ENCODE results near the gene LYZL1.
"Not testable (repeated sequence)": the region's sequence is repeated elsewhere in the genome, so short reads cannot be mapped to it uniquely, and the experiment has no call there.

Gene LYZL1

GRCh38 chr10:29288906-29289305, at the start of gene LYZL1:
Gene LYZL1, plus strand, starts transcription at chr10:29289070. Its CDS starts 2,798 bp downstream, at chr10:29291868.
- DNase-seq (ENCODE audit: low read depth), result not testable (repeated sequence)

- DNase-seq (ENCODE audit: low read depth), result no peak
Observed at GRCh38 chr10:29239569-29240472, 49.0 kb upstream of the LYZL1 start.

DNA sequence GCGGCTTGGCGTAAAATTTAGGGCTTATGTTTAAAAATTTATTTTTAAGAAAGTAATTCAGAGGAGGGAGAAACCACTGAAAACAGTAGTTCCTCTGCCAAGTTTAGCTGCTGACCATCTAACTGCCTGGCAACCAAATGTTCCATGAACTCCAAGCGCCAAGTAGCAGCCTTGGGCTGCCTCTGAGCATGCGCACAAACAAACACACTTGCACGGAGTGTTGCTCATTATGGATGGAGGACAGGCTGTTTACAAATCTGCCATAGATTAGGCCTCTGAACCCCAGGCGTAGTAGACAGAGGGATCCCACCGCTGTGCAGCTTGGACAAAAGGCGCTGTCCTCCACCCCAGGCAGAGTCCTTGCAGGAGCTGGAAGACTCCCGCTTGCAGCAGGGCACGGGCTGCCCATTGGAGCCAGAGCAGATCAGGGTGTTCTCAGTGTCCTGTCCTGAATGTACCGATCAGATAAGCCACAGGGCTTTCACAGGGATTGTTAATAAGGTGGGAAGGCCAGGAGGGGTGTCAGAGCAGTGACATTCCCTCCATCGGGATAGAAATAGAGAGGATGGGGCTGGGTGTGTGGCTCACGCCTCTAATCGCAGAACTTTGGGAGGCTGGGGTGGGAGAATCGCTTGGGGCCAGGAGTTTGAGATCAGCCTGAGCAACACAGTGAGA, 47.7 kb upstream of the LYZL1 start:
- DNase-seq (ENCODE audit: low read depth), result no peak

DNA sequence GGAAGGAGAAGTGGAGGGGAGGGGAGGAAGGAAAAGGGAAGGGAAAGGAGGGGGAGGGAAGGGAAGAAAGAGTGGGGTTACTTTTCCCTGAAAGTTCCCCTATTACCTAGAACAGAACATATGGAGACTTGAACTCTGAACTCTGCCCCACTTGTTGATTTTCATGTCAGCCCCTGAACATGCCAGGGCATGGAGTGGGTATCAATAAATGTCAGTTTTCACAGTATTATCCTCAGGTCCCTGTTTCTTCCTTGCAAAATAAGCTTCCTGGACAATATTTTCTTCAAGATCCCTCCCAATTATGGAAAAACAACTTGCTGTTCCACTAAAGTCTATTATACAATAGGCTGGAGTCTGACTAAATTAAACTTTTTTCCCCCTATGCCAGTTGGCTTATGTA, 46.9 kb upstream of the LYZL1 start:
- DNase-seq (ENCODE audit: low read depth), result no peak

DNA sequence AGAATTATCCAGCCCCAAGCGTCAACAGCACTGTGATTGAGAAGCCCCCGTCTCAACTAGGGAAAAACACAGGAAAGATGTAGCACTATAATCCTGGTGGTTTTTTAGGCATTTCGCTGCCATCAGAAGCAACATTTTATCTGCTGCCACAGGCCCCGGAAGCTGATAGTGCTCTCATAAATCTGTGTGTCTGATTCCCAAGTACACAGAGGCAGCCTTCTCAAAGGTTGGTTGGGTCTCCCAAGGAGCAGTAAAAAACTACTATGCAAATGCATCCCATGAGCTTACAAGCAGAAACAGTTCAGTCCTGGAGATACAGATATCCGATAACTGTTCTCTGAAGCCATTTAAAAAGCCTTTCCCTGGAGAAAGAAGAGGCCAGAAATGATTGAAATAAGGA, 45.8 kb upstream of the LYZL1 start:
- DNase-seq (ENCODE audit: low read depth), result no peak

- DNase-seq (ENCODE audit: low read depth), result no peak
Observed at GRCh38 chr10:29243750-29244149, 45.1 kb upstream of the LYZL1 start.

DNA sequence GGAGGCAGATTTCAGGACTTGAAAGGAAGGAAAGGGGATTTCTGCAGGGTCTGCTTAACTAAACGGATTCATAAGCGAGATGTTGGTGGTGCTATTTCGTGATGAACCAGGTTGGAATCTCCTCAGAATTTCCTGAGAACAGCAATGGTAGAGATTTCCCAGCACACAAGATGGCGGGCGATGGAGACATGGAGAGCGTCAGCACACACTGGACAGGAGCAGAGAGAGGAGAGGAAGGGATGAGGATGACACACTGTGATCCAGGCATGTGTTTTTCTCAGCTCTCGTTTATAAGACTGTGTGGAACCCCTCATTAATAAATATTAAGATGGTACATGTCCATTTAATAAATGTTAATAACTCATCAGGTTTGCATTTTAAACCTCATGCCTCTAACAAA, 43.9 kb upstream of the LYZL1 start:
- no peak for DNase-seq (ENCODE audit: low read depth)

DNA sequence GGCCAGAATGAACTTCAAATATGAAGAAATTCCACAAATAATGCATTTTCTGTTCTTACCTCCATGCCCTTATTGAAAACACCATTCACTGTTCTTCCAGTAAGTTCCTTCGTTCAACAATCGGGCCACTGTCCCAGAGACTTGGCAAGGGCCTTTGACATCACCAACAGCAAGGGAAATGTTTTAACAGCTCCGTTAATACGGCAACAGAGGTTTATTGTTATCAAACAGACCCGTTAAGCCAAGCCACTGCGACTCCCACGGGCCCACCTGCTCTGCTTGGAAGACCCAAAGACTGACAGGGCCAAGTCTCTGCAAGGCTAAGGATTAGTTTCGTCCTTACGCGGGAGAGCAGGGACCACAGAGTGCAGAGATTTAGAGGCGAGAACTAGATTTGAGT, 43.4 kb upstream of the LYZL1 start:
- no peak for DNase-seq (ENCODE audit: low read depth)

GRCh38 chr10:29246449-29246848, 42.4 kb upstream of the LYZL1 start:
- no peak for DNase-seq (ENCODE audit: low read depth)

DNA sequence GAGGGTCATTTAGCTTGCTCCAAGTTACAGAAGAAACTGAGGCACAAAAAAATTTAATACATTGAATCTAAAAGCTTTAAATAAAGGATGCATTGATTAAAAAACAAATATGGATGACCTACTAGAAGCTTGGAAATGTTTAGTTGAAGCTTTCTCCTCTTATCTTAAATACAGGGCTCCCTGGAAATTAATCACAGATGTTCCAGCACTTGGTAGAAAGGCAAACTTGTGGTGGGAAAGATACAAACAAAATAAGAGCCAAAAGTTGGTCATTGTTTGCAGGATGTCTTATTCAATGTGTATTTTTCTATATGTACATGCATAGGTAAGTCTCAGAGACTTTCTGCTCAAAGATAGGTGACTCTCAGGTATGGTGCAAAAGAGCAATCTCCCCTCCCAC, 40.7 kb upstream of the LYZL1 start:
- DNase-seq (ENCODE audit: low read depth), result no peak

DNA sequence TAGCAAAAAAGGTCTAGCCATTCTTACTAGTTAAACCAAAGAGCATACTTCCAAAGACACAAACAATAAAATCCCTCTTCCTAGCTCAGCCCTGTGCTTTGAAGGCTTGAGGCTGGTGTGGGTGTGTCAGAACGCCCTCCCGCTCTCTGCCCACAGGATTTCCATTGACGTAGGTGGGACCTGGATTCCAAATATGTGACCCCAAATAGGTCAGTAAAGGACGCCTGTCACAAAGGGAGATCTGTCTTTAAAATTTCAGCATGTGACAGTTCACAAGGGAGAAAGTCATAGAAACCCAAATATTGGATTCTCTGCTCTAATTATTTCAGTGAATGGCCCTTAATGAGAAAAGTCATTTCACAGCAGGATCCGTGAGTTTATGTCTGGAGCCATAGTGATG, 39.9 kb upstream of the LYZL1 start:
- DNase-seq (ENCODE audit: low read depth), result no peak

DNA sequence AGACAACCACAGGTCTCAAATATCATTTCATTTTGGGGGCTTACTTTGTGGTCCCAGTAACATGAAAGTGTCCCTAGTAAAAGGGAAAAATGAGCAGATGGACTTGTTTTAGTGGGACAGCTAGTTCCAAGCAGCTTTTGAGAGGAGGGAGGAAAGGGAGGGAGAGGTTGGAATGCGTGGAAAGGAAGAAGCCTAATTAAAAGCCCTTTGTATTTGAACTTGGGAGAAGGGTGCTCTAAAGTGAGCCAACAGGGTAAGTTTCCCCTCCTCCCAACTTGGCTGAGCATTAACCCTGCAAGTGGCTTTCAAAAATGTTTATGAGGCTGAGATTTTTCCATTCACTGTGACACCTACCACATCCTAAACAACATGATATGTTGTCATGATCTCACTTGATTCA, 38.8 kb upstream of the LYZL1 start:
- DNase-seq (ENCODE audit: low read depth), result no peak

DNA sequence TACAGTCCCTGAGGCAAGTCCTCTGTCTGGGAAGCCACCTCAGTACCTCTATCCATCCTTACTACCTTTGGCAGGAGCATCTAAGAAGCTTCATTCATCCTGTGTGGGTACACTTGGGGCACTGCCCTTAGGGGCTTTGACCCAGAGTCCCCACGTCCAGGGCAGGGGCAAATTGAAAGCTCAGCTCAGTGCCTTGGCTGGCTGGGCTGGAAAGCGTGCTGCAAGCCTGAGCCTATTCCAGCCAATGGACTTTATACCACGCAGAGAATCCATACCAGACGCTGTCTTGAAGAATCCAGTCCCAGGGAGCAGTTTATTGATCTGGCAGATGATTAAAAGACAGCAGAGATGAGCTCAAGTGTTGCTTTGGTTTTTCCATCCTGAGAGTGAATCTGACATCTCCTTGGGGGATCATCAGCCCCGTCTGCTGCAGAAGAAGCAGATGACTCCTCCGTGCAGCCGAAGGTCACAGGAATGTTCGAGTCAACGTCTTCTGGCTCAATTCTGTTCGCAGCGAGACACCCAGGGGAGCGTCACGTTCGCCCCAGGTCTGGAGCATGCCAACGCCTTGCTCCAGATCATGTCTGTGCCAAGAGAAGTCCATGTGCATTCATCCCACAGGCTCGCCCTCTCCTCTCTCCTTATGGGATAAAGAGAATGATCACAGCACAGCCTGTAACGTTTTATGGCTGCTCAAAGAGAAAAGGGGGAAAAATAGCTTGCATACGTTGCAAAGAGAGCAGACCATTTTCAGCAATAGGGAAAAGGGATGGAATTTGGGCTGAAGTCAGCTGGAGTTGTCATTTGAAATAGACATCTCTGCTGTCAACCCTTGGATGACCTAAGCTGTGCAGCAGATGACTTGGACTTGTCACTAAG, 35.8 kb upstream of the LYZL1 start:
- no peak for DNase-seq (ENCODE audit: low read depth)

DNA sequence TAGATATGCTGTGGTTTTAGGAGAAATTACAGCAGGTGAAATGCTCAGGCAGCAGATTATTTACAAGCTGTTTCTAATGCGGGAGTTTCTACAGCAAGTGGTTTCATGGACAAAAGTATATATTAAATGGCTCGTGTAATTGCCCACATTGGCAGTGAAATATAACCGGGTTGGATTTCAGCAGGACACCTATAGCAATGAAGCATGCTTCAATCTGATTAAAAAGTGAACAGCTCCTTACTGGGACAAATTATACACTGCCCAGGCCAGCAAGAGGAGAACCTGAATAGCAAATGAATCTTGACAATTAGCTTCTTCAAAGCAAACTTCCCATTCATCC, 35.2 kb upstream of the LYZL1 start:
- no peak for DNase-seq (ENCODE audit: low read depth)

- DNase-seq (ENCODE audit: low read depth), result no peak
Observed at GRCh38 chr10:29254123-29255046, 34.5 kb upstream of the LYZL1 start.

DNA sequence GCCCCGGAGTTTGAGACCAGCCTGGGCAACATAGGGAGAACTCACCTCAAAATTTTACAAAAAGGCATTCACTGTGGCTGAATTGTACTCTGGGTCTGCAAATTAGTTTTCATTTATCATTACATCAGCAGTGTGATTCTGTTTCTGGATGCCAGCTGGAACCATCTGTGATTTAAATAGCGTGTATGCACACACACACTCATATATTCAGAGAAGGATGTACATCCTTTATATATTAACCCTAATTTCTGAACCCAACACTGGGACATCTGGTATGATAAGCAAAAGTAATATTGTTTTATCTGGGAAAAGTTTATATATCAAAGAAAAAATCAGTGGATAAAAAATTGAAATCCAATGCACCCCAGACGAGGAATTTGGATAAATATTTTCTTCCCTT, 33.8 kb upstream of the LYZL1 start:
- no peak for DNase-seq (ENCODE audit: low read depth)

GRCh38 chr10:29256019-29256418, 32.9 kb upstream of the LYZL1 start:
- no peak for DNase-seq (ENCODE audit: low read depth)

GRCh38 chr10:29256586-29256985, 32.3 kb upstream of the LYZL1 start:
- no peak for DNase-seq (ENCODE audit: low read depth)

DNA sequence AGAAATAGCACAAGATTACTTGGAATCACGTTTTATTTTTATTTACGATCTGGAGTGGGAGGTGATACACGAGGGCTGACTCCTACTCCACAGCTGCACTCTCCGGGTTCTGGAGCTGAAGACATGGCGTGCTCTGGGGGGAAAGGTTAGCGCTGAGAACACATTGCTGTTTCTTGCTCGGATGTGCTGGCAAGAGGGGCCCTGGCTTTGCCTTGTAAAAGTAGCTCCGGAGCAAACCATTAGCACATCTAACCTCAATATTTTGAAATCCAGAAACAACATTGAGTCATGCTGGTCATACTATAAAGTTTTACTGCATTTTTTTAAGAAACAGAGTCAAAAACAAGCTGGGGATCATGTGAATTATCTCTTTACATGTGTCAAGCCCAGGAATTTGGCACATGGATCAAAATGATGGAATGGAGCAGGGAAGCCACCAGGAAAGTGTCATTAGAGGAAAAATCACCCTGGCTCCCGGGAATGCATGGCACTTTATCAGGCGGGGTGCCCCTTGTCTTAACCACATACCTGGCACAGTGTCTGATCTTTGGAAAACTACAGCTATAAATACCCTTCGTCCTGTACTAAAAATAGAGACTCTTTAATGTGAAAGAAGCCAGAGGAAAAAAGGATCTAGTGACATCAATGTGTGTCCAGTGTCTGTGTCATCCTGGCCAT, 31.6 kb upstream of the LYZL1 start:
- no peak for DNase-seq (ENCODE audit: low read depth)

DNA sequence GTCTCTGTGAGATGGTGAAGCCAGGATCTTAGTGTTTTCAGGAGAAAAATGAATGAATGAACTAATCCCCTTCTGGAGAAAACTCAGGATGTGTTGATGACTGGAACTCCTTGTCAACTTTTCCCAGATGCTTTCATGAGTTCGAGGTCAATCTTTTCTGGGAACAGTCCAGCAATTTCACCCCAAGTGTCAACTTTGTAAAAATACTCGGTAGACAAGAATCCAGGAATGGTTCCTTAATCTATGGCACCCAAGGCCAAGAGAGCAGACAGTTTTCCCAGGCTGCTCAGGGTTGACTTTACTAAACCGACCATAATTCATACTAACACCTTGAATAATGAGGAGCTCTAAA, 31.1 kb upstream of the LYZL1 start:
- no peak for DNase-seq (ENCODE audit: low read depth)

DNA sequence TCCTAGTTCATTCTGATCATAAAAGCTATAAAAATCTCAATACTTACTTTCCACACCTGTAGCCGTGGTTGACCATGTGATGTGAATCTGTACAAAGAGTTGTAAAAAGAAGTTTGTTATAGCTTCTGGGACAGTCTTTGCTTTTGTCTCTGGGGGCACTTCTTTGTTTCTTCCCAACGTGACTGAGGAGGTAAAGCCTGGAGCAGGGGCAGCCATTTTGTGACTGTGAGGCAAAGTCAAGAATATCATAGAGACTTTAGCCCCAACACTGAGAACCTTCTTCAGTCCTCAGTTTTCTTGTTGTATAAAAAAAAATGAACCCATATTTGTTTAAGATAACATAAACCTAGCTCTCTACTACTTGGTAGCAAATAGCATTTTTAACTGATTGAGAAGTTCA, 29.4 kb upstream of the LYZL1 start:
- no peak for DNase-seq (ENCODE audit: low read depth)
